ENCODE results near the gene ZSWIM3. TPM values are rescaled to one million over a fixed set of nuclear protein-coding genes. Genes with fewer than 3 reads are reported as not detected.

The ZSWIM3 gene
- polyA plus RNA-seq, 1 donor from 2014 or later, result 14.3 TPM

DNA sequence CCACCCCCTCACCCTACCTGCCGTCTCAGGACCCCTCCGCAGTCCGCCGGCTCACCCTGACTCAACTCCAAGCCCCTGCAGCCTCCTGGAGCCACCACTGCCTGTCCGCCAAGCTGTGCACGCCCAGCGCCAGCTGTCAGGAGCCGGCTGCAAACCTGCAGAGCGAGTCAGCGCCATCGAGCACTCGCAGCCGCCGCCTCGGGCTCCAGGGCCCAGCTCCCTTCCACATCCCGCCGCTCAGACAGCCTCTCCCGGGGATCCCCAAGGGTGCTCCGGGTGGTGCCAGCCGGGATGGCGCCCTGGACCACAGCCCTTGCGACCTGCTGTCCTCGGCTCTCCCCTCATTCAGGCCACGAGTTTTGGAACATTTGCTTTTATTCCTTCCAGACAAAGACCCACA is 34.6 kb upstream of the ZSWIM3 start:
- Histone ChIP-seq H3K9me3 (ENCODE audit: low read length) (no peaks in the 10 kb centered on the region), H3K4me3 (ENCODE audit: low read length) (no peak overlapping the region), H3K36me3 (ENCODE audit: insufficient read depth, low read length) (no peaks in the 10 kb centered on the region), H2AFZ (ENCODE audit: low read depth, low read length) (no peak overlapping the region), H3K27me3 (ENCODE audit: insufficient read depth, low read depth, low read length) (no peaks in the 10 kb centered on the region), H3K79me2 (replicated peaks; ENCODE audit: insufficient read depth, low read length) (no peaks in the 10 kb centered on the region), H3K9ac (ENCODE audit: low read length) (no peak overlapping the region), H3K4me2 (ENCODE audit: low read length) (no peak overlapping the region), H4K20me1 (ENCODE audit: insufficient read depth) (no peaks in the 10 kb centered on the region), H3K27ac (ENCODE audit: low read length) (no peak overlapping the region), H3K9me2 (ENCODE audit: insufficient read depth, low read length) (no peaks in the 10 kb centered on the region), H3F3A (ENCODE audit: insufficient read depth, low read length, poor library complexity, severe bottlenecking) (no peaks in the 10 kb centered on the region)
- TF ChIP-seq SMC3 (conservative IDR thresholded peaks at IDR 0.05; ENCODE audit: poor library complexity), result no peak
- no peak for TF ChIP-seq POLR2AphosphoS5 (IDR thresholded peaks at IDR 0.05)
- no peak for TF ChIP-seq EZH2 (IDR thresholded peaks at IDR 0.05; ENCODE audit: borderline replicate concordance, insufficient read depth, low read length, poor library complexity, severe bottlenecking)
- no peak for TF ChIP-seq MXI1 (conservative IDR thresholded peaks at IDR 0.05; ENCODE audit: poor library complexity, severe bottlenecking)
- TF ChIP-seq EP300 (conservative IDR thresholded peaks at IDR 0.05; ENCODE audit: poor library complexity, severe bottlenecking), result no peak
- TF ChIP-seq, protein P1, sequence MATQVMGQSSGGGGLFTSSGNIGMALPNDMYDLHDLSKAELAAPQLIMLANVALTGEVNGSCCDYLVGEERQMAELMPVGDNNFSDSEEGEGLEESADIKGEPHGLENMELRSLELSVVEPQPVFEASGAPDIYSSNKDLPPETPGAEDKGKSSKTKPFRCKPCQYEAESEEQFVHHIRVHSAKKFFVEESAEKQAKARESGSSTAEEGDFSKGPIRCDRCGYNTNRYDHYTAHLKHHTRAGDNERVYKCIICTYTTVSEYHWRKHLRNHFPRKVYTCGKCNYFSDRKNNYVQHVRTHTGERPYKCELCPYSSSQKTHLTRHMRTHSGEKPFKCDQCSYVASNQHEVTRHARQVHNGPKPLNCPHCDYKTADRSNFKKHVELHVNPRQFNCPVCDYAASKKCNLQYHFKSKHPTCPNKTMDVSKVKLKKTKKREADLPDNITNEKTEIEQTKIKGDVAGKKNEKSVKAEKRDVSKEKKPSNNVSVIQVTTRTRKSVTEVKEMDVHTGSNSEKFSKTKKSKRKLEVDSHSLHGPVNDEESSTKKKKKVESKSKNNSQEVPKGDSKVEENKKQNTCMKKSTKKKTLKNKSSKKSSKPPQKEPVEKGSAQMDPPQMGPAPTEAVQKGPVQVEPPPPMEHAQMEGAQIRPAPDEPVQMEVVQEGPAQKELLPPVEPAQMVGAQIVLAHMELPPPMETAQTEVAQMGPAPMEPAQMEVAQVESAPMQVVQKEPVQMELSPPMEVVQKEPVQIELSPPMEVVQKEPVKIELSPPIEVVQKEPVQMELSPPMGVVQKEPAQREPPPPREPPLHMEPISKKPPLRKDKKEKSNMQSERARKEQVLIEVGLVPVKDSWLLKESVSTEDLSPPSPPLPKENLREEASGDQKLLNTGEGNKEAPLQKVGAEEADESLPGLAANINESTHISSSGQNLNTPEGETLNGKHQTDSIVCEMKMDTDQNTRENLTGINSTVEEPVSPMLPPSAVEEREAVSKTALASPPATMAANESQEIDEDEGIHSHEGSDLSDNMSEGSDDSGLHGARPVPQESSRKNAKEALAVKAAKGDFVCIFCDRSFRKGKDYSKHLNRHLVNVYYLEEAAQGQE (IDR thresholded peaks at IDR 0.05; ENCODE audit: borderline replicate concordance), result no peak
- no peak for TF ChIP-seq TAF1 (IDR thresholded peaks at IDR 0.05; ENCODE audit: low read depth)
- TF ChIP-seq, protein P2, sequence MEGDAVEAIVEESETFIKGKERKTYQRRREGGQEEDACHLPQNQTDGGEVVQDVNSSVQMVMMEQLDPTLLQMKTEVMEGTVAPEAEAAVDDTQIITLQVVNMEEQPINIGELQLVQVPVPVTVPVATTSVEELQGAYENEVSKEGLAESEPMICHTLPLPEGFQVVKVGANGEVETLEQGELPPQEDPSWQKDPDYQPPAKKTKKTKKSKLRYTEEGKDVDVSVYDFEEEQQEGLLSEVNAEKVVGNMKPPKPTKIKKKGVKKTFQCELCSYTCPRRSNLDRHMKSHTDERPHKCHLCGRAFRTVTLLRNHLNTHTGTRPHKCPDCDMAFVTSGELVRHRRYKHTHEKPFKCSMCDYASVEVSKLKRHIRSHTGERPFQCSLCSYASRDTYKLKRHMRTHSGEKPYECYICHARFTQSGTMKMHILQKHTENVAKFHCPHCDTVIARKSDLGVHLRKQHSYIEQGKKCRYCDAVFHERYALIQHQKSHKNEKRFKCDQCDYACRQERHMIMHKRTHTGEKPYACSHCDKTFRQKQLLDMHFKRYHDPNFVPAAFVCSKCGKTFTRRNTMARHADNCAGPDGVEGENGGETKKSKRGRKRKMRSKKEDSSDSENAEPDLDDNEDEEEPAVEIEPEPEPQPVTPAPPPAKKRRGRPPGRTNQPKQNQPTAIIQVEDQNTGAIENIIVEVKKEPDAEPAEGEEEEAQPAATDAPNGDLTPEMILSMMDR (IDR thresholded peaks at IDR 0.05; ENCODE audit: poor library complexity, severe bottlenecking), result no peak
- TF ChIP-seq RAD21 (conservative IDR thresholded peaks at IDR 0.05), result no peak

DNA sequence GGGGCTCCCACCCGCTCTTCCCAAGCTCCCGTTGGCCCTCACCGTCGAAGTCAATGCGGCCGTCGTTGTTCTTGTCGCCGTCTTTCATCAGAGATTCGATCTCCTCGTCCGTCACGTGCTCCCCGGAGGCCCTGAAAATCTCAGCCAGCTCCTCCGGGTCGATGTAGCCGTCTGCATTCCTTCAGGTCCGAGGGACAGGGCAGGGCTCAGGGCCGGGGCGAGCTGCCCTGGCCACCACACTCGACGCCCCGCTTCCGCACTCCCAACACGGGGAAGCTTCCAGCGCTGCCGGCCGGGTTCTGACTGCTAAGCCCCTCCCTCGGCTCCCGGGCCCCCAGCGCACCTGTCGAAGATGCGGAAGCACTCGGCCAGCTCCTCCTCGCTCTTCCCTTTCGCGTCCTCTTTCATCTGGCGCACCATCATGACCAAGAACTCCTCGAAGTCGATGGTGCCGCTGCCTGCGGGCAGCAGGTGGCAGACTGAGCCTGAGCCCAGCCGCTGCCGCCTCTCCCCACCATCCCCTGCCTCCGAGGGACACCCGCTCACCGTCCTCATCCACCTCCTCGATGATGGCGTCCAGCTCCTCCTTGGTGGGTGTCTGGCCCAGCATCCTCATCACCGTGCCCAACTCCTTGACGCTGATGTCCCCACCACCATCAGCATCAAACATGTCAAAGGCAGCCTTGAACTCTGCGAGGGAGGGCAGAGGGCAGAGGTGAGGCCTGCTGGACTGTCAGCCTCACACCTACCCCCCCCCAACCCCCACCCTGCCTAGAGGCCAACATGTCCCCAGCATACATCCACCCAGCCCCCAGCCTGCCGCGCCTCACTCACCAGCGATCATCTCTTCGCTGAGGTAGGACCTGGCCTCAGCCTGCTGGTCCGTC is 33.2 kb upstream of the ZSWIM3 start:
- Histone ChIP-seq H4K20me1 (ENCODE audit: insufficient read depth) (no peaks in the 10 kb centered on the region), H3K4me3 (ENCODE audit: low read length) (no peak overlapping the region), H2AFZ (ENCODE audit: low read depth, low read length) (no peak overlapping the region)

More for the DNA sequence above, 33.2 kb upstream of the ZSWIM3 start:
- Histone ChIP-seq H3K27ac (ENCODE audit: low read length) (no peak overlapping the region), H3K36me3 (ENCODE audit: insufficient read depth, low read length) (no peaks in the 10 kb centered on the region), H3K9me3 (ENCODE audit: low read length) (no peaks in the 10 kb centered on the region), H3K27me3 (ENCODE audit: insufficient read depth, low read depth, low read length) (no peaks in the 10 kb centered on the region), H3K9ac (ENCODE audit: low read length) (no peak overlapping the region), H3F3A (ENCODE audit: insufficient read depth, low read length, poor library complexity, severe bottlenecking) (no peaks in the 10 kb centered on the region), H3K4me2 (ENCODE audit: low read length) (no peak overlapping the region), H3K79me2 (replicated peaks; ENCODE audit: insufficient read depth, low read length) (no peaks in the 10 kb centered on the region), H3K9me2 (ENCODE audit: insufficient read depth, low read length) (no peaks in the 10 kb centered on the region)
- TF ChIP-seq EP300 (conservative IDR thresholded peaks at IDR 0.05; ENCODE audit: poor library complexity, severe bottlenecking) (no peak), TAF1 (IDR thresholded peaks at IDR 0.05; ENCODE audit: low read depth) (no peak), SMC3 (conservative IDR thresholded peaks at IDR 0.05; ENCODE audit: poor library complexity) (no peak), RAD21 (conservative IDR thresholded peaks at IDR 0.05) (peak; percentile 13), POLR2AphosphoS5 (IDR thresholded peaks at IDR 0.05) (no peak), EZH2 (IDR thresholded peaks at IDR 0.05; ENCODE audit: borderline replicate concordance, insufficient read depth, low read length, poor library complexity, severe bottlenecking) (no peak), MXI1 (conservative IDR thresholded peaks at IDR 0.05; ENCODE audit: poor library complexity, severe bottlenecking) (no peak)
- TF ChIP-seq, protein P2 (IDR thresholded peaks at IDR 0.05; ENCODE audit: poor library complexity, severe bottlenecking), result peak; percentile 15
- TF ChIP-seq, protein P1 (IDR thresholded peaks at IDR 0.05; ENCODE audit: borderline replicate concordance), result no peak

All from neural cell (in vitro differentiated cells).